HG03103 (cell line): ENCODE data around the gene UBA6.
"Not testable (repeated sequence)": the region's sequence is repeated elsewhere in the genome, so short reads cannot be mapped to it uniquely, and the experiment has no call there.

ENCODE experiments used
- ATAC-seq: cut with Tn5 transposase; IDR thresholded peaks from one replicate; pipeline ENCODE4 v1.9.1; 2021; ENCODE audit warnings: low read depth; ENCODE audit not compliant: unreplicated experiment

Gene UBA6

DNA sequence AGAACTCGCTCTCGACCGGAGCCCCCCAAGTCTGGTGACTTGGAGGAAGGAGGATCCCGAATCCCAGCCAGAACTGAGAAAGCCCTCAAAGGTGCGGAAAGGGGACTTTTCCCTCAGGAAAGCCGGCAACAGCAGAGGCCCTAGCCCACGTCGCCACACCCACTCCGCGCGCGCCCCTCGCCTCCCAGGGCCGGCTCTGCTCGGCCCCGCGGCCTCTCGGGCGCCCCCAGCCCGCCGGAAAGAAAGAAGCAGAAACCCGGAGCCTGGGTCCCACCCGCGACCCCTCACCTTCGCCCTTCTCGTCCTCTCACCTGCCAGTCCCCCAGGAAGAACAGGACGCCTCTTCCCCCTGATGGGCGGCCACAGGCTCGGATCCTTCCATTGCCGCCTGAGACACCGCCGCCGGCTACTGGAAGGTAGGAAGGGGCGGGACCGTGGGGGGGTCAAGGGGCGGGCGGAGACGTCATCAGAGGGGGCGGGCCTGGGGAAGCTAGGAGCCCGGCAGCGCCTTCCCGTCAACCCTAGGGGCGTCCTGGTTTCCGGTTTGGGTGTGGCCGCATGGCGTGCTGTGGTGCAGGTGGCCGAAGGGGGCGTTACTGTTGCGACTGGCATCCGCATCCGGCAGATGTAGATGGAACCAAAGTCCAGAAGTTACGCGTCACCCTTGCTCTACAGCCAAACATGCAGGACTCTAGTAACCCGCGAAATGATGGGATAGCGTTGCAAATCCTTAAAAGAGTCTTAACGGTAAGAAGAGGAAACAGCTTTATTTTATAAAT, at the start of gene UBA6:
Gene UBA6, minus strand, starts transcription at position 418 of the 779 bp plus-strand sequence. Its CDS starts 36 bp downstream, at position 382.
- peak; percentile 98 for ATAC-seq

DNA sequence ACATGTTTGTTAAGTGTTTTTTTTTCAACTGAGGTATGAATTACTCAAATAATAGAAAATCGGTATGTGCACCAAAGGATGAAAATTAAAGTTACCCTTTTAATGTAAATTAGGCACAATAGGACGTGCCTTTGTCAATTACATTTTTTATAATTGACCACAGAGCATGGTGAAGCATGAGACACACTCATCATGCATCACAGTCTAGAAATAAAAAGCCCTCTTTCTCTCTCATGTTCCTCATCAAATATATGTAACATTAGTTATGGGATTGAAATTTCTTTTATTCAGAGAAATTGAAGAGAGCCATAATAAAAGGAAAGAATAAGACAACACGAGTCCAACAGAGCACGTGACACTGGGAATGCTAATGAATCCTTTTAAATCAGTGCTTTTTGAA, 49.7 kb upstream of the UBA6 start:
- no peak for ATAC-seq

DNA sequence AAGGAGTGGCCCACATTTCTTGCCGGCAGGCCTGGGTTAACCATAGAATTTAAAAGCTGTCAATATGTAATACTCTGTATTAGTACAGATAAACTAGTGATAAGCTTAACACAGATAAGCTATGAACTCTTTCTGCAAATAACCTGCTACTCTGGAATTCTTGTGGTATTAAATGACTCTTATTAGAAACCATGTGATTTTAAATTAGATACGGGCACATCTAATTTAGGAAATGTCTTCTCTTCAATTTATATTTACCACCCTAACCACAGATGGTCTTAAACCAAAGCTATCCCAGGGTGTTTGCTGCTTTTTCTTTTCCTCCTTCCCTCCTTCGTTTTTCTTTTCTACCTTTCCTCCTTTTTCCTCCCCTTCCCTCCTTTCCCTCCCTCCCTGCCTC, 48.3 kb upstream of the UBA6 start:
- no peak for ATAC-seq

DNA sequence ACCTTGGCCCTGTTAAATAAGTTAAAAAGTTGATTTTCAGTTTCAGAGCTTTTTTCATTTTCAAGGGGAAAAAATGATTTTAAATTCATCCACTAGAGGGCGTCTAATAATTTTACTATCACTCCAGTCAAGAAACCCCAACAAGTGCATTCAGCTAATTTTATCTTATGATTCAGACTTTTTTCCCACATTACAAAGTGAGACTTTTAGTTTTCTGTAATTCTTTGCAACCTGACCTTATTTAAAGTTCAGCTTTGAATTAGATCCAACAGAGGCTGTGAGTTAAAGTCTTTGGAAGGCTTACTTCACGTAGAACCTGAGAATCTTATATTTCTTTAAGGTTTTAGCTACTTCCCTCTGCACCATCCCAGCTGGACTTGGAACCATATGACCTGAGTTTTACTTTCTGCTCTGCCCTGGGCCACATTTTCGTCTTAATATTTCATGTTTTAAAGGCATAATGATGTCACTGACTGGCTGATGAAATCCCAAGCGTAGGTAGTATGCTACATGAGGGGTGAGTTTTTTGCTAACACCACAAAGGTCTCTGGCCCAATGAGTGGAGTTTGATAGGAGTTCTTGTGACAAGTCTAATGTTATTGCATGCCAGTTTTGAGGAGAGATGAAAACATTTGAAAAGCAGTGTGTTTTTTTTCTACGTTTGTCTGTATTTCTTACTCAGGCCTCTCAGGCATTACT, 46.0 kb upstream of the UBA6 start:
- no peak for ATAC-seq

DNA sequence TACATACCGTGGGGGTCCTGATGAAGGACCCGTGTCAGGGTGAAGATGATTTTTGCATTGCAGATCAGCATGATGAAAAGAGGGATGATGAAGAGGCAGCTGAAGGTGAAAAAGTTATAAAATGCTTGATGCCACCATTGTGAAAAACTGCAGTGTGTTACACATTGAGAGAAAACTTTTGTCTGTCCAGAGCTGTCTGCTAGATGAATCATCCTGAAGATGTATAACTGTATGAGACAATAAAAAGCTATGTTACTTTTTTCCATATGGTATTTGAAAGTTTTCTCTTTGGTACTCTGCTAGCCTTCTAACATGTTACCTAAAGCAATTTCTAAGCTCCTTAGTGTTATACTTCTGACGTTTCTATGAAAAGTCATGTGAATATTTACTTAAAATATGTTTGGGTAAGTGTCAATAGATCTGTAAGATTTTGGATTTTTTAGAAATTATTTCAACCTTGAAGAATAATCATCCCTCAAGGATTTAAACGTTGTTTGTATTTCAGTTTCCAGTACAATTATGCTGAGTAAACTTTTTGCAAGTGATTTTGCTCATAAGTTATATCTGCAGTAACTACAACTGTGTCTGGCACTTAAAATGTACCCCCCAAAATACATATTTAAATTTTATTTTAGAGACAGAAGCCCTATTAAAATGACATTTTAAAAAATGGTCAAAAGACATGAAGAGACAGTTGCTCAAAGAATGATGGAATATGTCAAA, 43.8 kb upstream of the UBA6 start:
- ATAC-seq, result no peak

DNA sequence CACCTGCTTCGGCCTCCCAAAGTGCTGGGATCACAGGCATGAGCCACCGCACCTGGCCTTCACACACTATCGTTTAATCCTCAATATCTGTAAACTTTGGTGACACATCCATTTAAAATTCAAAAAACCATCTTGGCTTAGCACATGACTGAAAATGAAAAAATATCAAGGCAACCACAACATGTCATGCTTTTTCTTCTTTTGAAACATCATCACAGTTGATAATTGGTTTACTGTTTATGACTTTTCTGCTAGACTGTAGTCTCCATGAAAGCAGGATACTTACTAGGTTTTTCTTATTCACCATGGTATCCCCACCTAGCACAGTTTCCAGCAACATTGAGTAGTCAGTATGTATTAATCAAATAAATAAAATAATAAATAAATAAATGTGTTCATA, 42.2 kb upstream of the UBA6 start:
- ATAC-seq, result no peak

DNA sequence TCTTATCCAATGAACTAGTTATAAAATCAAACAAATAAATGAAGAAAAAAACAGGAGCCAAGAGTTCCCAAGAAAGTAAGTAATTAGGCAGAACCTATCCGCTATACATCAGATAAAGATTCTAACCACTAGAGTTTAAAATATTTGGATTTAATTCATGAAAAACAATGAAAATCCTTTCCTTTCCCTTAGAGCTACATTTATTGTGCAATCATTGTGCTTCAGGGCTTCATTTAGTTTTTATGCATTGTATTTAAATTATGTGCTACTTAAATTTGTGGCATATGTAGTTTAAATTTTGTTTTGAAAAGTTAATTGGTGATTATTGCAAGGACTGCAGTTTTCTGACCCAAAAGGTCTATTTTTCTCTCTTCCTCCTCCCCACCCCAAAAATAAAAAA, 35.3 kb upstream of the UBA6 start:
- ATAC-seq, result no peak

DNA sequence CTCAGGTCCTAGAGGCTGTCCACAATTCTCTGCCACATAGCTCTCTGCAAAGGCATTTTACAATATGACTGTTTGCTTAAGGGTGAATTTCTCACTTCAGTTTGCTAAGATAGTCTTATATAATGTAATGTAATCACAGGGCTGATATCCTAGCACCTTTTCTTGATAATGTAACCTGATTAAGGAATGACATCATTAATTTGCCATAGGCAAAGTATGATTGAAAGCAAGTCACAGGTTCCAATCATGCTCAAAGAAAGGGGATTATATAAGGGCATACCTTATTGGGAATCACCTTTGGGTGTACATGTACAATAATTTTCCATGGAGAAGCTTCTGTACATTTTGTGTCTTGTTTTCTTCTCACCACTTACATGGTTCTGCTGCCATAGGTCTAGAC, 34.4 kb upstream of the UBA6 start:
- ATAC-seq, result no peak

DNA sequence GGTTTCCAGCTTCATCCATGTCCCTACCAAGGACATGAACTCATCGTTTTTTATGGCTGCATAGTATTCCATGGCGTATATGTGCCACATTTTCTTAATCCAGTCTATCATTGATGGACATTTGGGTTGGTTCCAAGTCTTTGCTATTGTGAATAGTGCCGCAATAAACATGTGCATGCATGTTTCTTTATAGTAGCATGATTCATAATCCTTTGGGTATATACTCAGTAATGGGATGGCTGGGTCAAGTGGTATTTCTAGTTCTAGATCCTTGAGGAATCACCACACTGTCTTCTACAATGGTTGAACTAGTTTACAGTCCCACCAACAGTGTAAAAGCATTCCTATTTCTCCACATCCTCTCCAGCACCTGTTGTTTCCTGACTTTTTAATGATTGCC, 29.6 kb upstream of the UBA6 start:
- ATAC-seq, result not testable (repeated sequence)

DNA sequence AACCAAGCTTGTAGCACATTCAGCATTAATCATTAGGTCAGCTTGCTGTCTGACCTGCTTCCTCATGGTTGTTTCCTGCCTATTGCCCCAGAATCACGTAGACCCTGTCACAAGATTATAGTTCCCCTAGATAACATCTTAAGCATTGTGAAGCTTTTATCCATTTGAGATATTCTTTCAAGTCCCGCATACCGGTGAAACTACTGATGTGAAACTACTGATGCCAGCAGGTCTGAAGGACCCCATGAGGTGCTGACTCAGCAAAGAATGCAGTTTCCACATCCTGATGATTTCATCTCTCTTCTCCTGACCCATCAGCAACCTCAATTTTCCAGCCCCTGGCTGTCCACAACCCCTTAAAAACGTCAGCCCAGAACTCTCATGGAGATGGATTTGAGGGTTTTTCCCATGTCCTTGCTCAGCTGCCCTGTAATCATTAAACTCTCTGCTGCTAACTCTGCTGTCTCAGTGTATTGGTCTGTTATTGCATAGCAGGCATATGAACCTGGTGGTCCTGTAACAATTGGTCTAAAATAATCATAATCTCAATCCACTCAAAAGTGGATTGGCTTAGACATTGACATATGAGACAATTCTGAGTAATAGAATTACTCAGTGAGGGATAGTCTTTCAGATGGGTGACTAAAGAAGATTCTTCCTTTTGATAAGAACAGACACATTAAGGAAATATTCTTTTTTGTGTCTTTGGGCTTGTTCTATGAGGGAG, 26.3 kb upstream of the UBA6 start:
- no peak for ATAC-seq

DNA sequence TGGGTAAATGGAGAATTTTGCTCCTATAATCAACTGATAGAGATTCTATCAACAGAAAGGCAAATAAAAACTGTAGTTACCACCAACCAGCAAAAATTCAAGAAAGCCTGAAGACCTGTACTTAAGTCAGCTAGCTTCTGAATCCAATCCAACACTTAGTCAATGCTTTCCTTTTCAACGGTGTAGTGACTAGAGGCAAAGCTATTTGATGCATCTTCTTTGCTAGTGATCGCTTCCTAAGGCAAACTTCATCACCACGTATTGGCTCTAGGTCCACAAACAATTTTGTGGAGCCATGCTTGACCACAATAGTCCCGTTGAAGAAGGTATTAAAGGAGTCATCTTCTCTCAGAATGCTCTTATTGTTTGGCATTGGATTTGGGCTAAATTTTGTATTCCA, 25.0 kb upstream of the UBA6 start:
- ATAC-seq, result no peak

DNA sequence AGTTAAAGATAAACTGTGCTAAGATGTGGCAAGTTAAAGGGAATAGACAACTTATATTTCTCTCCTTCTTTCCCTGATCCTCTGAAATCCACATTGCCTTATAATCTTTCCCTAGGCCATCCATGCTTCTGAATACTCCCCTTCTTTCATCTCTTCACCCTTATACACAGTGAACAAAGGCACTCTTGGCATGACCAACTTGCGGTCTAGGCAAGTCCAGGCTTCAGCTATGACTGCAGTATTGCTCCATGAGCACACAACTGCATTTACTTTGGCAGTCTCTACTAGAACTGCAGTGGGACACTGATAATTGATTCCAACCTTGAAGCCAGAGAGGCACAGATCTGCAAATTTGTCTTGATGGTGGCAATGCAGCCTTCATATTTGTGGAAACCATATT, 24.2 kb upstream of the UBA6 start:
- no peak for ATAC-seq

DNA sequence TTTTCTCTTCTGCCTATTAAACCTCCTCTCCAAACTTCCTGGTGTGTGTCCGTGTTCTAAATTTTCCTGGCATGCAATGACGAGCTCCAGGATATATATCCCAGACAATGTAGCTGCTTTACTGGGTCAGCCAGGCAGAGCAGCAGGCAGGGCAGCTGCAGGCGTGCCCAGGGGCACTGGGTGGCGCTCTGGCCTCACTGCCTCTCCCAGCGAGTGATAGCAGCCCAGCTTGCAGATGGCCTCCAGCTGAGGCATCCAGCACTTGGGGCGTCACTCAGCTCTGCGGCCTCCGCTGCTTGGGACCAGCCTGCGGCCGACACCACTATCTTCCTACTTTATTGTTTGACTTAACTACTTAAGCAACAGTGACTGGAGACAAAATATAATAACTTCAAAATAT, 23.0 kb upstream of the UBA6 start:
- ATAC-seq, result no peak

DNA sequence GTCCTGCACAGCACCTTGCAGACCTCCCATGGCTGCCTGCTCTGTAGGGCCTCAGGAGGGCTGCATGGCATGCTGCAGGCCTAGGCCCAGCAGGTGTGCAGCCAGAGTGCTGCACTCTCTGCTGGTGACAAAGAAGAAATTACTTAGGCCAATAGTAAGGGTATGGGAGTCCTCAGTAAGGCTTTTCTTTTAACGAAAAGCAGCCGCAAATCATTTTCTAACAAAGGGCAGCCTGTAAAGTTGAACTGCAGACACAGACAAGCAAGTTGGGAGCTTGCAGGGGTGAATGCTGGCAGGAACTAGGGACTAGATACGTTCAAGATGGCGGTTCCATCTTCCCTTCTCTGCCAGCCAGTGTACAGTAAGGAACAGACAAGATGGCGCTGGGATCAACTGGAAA, 22.4 kb upstream of the UBA6 start:
- no peak for ATAC-seq

DNA sequence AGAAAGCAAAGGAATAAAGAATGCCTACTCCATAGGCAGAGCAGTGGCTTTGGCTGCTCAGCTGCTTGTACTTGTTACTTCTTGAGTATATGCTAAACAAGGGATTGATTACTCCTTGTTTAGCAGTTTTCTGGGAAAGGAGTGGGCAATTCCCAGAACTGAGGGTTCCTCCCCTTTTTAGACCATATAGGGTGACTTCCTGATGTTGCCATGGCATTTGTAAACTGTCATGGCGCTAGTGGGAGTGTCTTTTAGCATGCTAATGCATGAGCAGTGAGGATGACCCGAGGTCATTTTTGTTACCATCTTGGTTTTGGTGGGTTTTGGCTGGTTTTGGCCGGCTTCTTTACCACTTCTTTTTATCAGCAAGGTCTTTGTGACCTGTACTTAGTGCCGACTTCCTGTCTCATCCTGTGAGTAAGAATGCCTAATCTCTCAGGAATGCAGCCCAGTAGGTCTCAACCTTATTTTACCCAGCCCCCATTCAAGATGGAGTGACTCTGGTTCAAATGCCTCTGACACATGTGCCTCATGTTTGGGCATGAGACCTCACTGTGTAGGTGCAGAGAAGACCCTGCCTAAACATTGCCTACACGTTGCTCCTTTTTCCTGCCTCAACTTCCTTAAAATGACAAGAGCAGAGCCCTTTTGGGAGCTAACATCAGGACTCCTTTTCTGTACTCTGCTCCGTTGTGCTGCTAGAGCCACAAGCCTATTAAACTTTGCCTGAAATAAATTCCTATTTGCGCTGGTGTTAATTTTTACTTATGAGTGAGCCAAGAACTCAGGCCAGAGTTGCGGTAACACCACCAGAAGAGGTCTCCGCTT, 21.0 kb upstream of the UBA6 start:
- no peak for ATAC-seq

DNA sequence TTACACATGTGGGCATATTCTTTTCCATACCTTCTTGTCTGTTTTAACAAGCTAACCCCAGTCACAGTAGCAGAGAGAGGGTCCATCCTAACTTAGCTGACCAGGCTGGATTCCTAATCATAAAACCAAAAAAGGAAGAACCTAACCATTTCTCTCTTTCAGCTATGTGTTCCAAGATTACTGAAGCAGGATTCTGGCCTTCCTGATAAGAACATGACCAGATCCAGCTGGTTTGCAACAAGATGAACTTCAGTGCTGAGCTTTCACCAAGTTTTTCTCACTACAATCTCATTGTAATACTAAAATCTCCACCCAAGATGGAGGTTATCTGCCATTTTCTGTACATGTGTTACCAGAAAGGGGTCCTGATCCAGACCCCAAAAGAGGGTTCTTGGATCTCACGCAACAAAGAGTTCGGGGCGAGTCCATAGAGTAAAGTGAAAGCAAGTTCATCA, 20.4 kb upstream of the UBA6 start:
- ATAC-seq, result no peak

DNA sequence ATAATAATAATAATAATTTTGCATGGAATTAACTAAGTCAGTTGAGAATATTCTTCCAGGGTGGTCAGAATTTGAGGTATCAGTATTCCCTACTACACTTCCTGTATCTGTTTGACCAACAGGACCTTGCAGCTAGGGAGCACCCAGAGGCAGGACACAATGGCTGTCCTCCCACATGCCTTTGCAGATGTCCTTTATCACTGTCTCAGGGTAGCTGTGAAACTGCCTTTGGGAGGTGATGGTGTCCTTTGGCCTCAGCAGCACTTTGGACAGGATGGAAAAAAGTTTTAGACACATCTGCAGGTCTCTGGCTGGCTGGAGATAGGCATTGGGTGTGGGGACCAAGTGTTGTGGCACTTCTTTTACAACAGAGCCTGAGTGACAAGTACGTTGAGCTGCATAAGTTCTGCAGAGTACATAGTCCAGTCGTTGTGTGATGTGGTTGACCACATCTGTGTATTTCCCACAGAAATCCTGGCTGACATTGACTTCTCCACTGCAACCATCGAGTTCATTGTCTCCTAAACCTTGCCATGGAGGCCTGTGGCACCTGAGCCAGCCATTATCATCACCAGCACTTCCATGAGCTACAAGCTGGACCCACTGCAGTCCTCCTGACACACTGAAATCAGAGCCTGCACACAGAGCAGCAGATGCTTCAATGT, 19.1 kb upstream of the UBA6 start:
- ATAC-seq, result no peak

DNA sequence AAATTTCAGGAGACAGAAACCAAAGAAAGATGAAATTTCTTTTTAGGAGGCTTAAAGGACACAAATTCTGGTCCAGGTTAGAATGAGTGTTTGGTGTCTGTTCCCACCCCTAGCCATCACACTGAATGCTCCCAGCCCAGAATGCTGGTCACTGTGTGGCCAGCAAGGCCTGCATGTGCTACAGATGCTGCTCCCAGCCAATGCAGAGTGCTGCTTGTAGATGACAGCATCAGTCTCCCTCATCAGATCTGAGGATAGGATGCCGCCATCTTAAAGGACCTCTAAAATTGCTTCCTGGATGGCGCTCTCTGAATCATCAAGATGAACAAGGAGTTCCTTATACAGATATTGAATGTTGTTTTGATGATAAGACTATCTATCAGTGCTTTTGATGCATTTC, 17.9 kb upstream of the UBA6 start:
- no peak for ATAC-seq

DNA sequence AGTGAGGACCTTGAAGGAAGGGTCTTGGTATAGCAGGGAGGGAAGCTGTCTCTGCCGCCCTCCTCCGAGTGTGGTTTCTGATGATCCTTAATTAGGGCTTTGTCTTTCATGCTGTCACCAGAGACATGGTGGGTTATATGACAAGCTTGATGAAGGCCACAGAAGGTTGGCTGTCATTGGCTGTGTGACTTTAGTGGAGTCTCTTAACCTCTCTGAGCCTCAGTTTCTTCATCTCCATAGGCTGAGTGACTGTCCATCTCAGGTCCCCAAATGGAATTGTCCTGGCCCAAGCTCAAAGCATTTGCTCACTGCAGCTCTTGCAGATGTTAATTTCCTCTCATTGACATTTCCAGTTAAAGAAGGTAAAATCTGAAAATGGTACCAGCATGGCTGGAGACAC, 16.6 kb upstream of the UBA6 start:
- no peak for ATAC-seq
